GM18951 (cell line): Measurements from ENCODE around the gene EPB41L4B.
"Not testable (repeated sequence)": the region's sequence is repeated elsewhere in the genome, so short reads cannot be mapped to it uniquely, and the experiment has no call there.

Experiments
- POLR2A ChIP-seq: IDR thresholded peaks from 4 replicates; pipeline ENCODE4 v1.6.1; 2011; ENCODE audit warnings: mild to moderate bottlenecking; ENCODE audit not compliant: insufficient read length, insufficient read depth; ENCODE audit errors: extremely low read depth
- in situ Hi-C: fragments of 300-500 bp; cut with MboI; formaldehyde crosslinking; loops from one replicate; pipeline ENCODE4 v1.12.0; 2022; ENCODE audit warnings: low sequenced_read_pairs, mixed read lengths, inconsistent platforms; ENCODE audit not compliant: unreplicated experiment

Gene EPB41L4B

GRCh38 chr9:109229682-109230081, 91.2 kb downstream of the EPB41L4B start:
- TF ChIP-seq POLR2A, result no peak
- in situ Hi-C loops, result no loop called here

- no peak for TF ChIP-seq POLR2A
- in situ Hi-C loops, result no loop called here
These were observed 92.7 kb downstream of the EPB41L4B start for GRCh38 chr9:109228093-109228642.

- in situ Hi-C loops, result no loop called here
- no peak for TF ChIP-seq POLR2A
These were observed 95.2 kb downstream of the EPB41L4B start for GRCh38 chr9:109225629-109226028.

GRCh38 chr9:109224751-109225150, 96.1 kb downstream of the EPB41L4B start:
- in situ Hi-C loops, result no loop called here
- TF ChIP-seq POLR2A, result no peak

- in situ Hi-C loops, result not testable (repeated sequence)
These were observed 102.6 kb downstream of the EPB41L4B start for GRCh38 chr9:109218242-109218641.

- TF ChIP-seq POLR2A, result no peak
- in situ Hi-C loops, result no loop called here
These were observed 106.4 kb downstream of the EPB41L4B start for GRCh38 chr9:109214414-109214813.

- TF ChIP-seq POLR2A, result no peak
- in situ Hi-C loops, result no loop called here
These were observed 107.4 kb downstream of the EPB41L4B start for GRCh38 chr9:109213285-109214121.

GRCh38 chr9:109212768-109213167, 108.1 kb downstream of the EPB41L4B start:
- in situ Hi-C loops, result no loop called here
- no peak for TF ChIP-seq POLR2A

GRCh38 chr9:109206670-109207069, 114.2 kb downstream of the EPB41L4B start:
- TF ChIP-seq POLR2A, result no peak
- in situ Hi-C loops, result no loop called here

- in situ Hi-C loops, result no loop called here
- no peak for TF ChIP-seq POLR2A
These were observed 115.3 kb downstream of the EPB41L4B start for GRCh38 chr9:109205526-109205925.

- no peak for TF ChIP-seq POLR2A
- in situ Hi-C loops, result no loop called here
These were observed 117.0 kb downstream of the EPB41L4B start for GRCh38 chr9:109203761-109204360.

GRCh38 chr9:109199676-109200075, 121.2 kb downstream of the EPB41L4B start:
- in situ Hi-C loops, result no loop called here
- no peak for TF ChIP-seq POLR2A

GRCh38 chr9:109198736-109199382, 122.0 kb downstream of the EPB41L4B start:
- TF ChIP-seq POLR2A, result no peak
- in situ Hi-C loops, result no loop called here
